ENCODE data around the gene CYSRT1.
A peak's percentile ranks its signal among the peaks of the same experiment; 100 is the strongest.
"Not testable (repeated sequence)": the region's sequence is repeated elsewhere in the genome, so short reads cannot be mapped to it uniquely, and the experiment has no call there.

The CYSRT1 gene

GRCh38 chr9:137239541-137240200 lies 14.7 kb downstream of the CYSRT1 start:
- FAIRE-seq = not testable (repeated sequence)

- FAIRE-seq = no peak
Measured at GRCh38 chr9:137240318-137240840, 15.4 kb downstream of the CYSRT1 start.

GRCh38 chr9:137240841-137241489 lies 16.0 kb downstream of the CYSRT1 start, which contains the start of gene TUBB4B:
Gene TUBB4B, plus strand, starts transcription at chr9:137241287. Its CDS starts 74 bp downstream, at chr9:137241361.
- peak; percentile 92 for FAIRE-seq

- no peak for FAIRE-seq
Measured at GRCh38 chr9:137241490-137242268, 16.7 kb downstream of the CYSRT1 start.

- no peak for FAIRE-seq
Measured at GRCh38 chr9:137242269-137243203, 17.6 kb downstream of the CYSRT1 start.

GRCh38 chr9:137243266-137243625 lies 18.3 kb downstream of the CYSRT1 start:
- FAIRE-seq = not testable (repeated sequence)

- FAIRE-seq = no peak
Measured at GRCh38 chr9:137243626-137244485, 18.9 kb downstream of the CYSRT1 start.

- FAIRE-seq = no peak
Measured at GRCh38 chr9:137244486-137245449, 19.8 kb downstream of the CYSRT1 start.

GRCh38 chr9:137245450-137246421 lies 20.8 kb downstream of the CYSRT1 start:
- FAIRE-seq = no peak

- FAIRE-seq = no peak
Measured at GRCh38 chr9:137247135-137247915, 22.4 kb downstream of the CYSRT1 start.

GRCh38 chr9:137247916-137248175 lies 22.9 kb downstream of the CYSRT1 start:
- FAIRE-seq = no peak

- no peak for FAIRE-seq
Measured at GRCh38 chr9:137250329-137251193, 25.6 kb downstream of the CYSRT1 start.

- FAIRE-seq = no peak
Measured at GRCh38 chr9:137251194-137251461, 26.2 kb downstream of the CYSRT1 start, which contains the start of gene STPG3. Gene STPG3, plus strand, starts transcription at chr9:137251286. Its CDS starts 1 bp downstream, at chr9:137251287.

- FAIRE-seq = no peak
Measured at GRCh38 chr9:137251490-137252268, 26.7 kb downstream of the CYSRT1 start.

GRCh38 chr9:137252555-137253506 lies 27.9 kb downstream of the CYSRT1 start:
- no peak for FAIRE-seq
